Upper lobe of left lung (tissue), 4 donors: Measurements from ENCODE around the gene NET1.

Source experiments
- POLR2A ChIP-seq, 4 donors: fragments of 450-650 bp; IDR thresholded peaks; one replicate each; pipeline ENCODE4 v1.5.1; 2016 to 2017; ENCODE audit warnings: antibody characterized with exemption in 4 of 4, mild to moderate bottlenecking in 2 of 4
- TF ChIP-seq, protein P1 (sequence below), 6 experiments: fragments of 450-650 bp in 4 of 6; fragments of 200-600 bp in 2 of 6; sonication (generic) in 2 of 6; IDR thresholded peaks; one replicate each; pipeline ENCODE4 v1.5.1; 2016 to 2019; ENCODE audit warnings: antibody characterized with exemption in 6 of 6

DNA sequence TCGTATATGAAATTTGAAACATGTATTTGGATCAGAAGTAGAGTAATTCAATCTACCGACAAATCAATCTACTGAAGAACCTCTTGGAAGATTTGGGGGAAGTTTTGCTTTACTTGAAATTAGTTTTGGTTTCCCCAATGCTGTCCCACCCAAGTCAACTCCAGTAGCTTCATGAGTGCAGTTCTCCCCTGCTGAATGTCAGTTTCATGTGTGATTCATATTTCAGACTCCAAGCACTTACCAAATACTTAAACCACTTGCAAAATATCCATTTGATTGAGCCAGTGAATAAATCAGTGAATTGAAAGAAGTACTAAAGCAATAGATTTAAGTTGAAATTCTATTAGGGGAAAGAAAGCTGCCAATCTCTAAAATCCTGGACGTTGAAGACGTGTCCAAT, 77.7 kb downstream of the NET1 start:
- no peak for TF ChIP-seq POLR2A (IDR thresholded peaks at IDR 0.05)
- TF ChIP-seq, protein P1, sequence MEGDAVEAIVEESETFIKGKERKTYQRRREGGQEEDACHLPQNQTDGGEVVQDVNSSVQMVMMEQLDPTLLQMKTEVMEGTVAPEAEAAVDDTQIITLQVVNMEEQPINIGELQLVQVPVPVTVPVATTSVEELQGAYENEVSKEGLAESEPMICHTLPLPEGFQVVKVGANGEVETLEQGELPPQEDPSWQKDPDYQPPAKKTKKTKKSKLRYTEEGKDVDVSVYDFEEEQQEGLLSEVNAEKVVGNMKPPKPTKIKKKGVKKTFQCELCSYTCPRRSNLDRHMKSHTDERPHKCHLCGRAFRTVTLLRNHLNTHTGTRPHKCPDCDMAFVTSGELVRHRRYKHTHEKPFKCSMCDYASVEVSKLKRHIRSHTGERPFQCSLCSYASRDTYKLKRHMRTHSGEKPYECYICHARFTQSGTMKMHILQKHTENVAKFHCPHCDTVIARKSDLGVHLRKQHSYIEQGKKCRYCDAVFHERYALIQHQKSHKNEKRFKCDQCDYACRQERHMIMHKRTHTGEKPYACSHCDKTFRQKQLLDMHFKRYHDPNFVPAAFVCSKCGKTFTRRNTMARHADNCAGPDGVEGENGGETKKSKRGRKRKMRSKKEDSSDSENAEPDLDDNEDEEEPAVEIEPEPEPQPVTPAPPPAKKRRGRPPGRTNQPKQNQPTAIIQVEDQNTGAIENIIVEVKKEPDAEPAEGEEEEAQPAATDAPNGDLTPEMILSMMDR (IDR thresholded peaks at IDR 0.05): no peak
